ENCODE measurements around the gene UBE2V1. TPM values are rescaled to one million over a fixed set of nuclear protein-coding genes. Genes with fewer than 3 reads are reported as not detected.

The UBE2V1 gene
- total RNA-seq, 3 donors from 2014 or later, result 63.8 to 81.6 (median 79.9) TPM

- H3K27me3 ChIP-seq, result no peaks in the 10 kb centered on the region
- H3K27ac ChIP-seq, result peak overlapping the region; percentile 34 to 75
- H3K36me3 ChIP-seq, result no peaks in the 10 kb centered on the region
- no peak for TF ChIP-seq CTCF (IDR thresholded peaks at IDR 0.05)
- no peak for TF ChIP-seq POLR2AphosphoS5 (IDR thresholded peaks at IDR 0.05)
- TF ChIP-seq POLR2A (IDR thresholded peaks at IDR 0.05), result no peak
- H3K4me3 ChIP-seq, result peak overlapping the region in 1 of 3 donors; percentile 17
- peak in 1 of 2 donors; percentile 33 for DNase-seq (ENCODE audit: low spot score in 2 of 2)
- peaks cover 0 to 3% of the 10 kb centered on the region in 2 donors for H3K4me1 ChIP-seq
- intact Hi-C loops (cut with DNase I; ENCODE audit: low total_unique reads), result no loop called here
- no peaks in the 10 kb centered on the region for H3K9me3 ChIP-seq
These were observed 64.4 kb downstream of the UBE2V1 start for GRCh38 chr20:50048420-50049166.

GRCh38 chr20:50044353-50044960, 68.5 kb downstream of the UBE2V1 start:
- H3K36me3 ChIP-seq, result no peaks in the 10 kb centered on the region
- H3K4me3 ChIP-seq, result no peak overlapping the region
- H3K27ac ChIP-seq, result no peak overlapping the region
- TF ChIP-seq CTCF (IDR thresholded peaks at IDR 0.05) (no peak), POLR2A (IDR thresholded peaks at IDR 0.05) (no peak), POLR2AphosphoS5 (IDR thresholded peaks at IDR 0.05) (no peak)
- DNase-seq (ENCODE audit: low spot score in 2 of 2), result no peak
- H3K27me3 ChIP-seq, result no peaks in the 10 kb centered on the region
- peaks cover 0 to 3% of the 10 kb centered on the region in 2 donors for H3K4me1 ChIP-seq
- no peaks in the 10 kb centered on the region for H3K9me3 ChIP-seq
- intact Hi-C loops (cut with DNase I; ENCODE audit: low total_unique reads), result no loop called here

- peaks cover 0 to 3% of the 10 kb centered on the region in 2 donors for H3K4me1 ChIP-seq
- H3K27me3 ChIP-seq, result no peaks in the 10 kb centered on the region
- H3K36me3 ChIP-seq, result no peaks in the 10 kb centered on the region
- DNase-seq (ENCODE audit: low spot score in 2 of 2), result no peak
- TF ChIP-seq POLR2AphosphoS5 (IDR thresholded peaks at IDR 0.05), result no peak
- no peak for TF ChIP-seq POLR2A (IDR thresholded peaks at IDR 0.05)
- no peak for TF ChIP-seq CTCF (IDR thresholded peaks at IDR 0.05)
- H3K9me3 ChIP-seq, result no peaks in the 10 kb centered on the region
- H3K27ac ChIP-seq, result no peak overlapping the region
- intact Hi-C loops (cut with DNase I; ENCODE audit: low total_unique reads), result no loop called here
- no peak overlapping the region for H3K4me3 ChIP-seq
These were observed 69.2 kb downstream of the UBE2V1 start for GRCh38 chr20:50043573-50044352.

GRCh38 chr20:50042370-50043313, 70.3 kb downstream of the UBE2V1 start:
- H3K9me3 ChIP-seq, result no peaks in the 10 kb centered on the region
- H3K4me3 ChIP-seq, result no peak overlapping the region
- H3K27me3 ChIP-seq, result no peaks in the 10 kb centered on the region
- H3K27ac ChIP-seq, result no peak overlapping the region
- intact Hi-C loops (cut with DNase I; ENCODE audit: low total_unique reads), result no loop called here
- DNase-seq (ENCODE audit: low spot score in 2 of 2), result no peak
- H3K36me3 ChIP-seq, result no peaks in the 10 kb centered on the region
- TF ChIP-seq POLR2AphosphoS5 (IDR thresholded peaks at IDR 0.05) (no peak), CTCF (IDR thresholded peaks at IDR 0.05) (no peak), POLR2A (IDR thresholded peaks at IDR 0.05) (no peak)
- peaks cover 0 to 3% of the 10 kb centered on the region in 2 donors for H3K4me1 ChIP-seq
